OCI-LY7 (cell line): Measurements from ENCODE around the gene ANKRD36C.
"Not testable (repeated sequence)": the region's sequence is repeated elsewhere in the genome, so short reads cannot be mapped to it uniquely, and the experiment has no call there.

Source experiments
- EZH2phosphoT487 ChIP-seq: fragments of 200-600 bp; sonication (generic); IDR thresholded peaks from 2 replicates; pipeline ENCODE4 v1.6.1; 2018; ENCODE audit warnings: low read depth, borderline replicate concordance, mild to moderate bottlenecking, mixed run types, antibody characterized with exemption, low read length, moderate library complexity, mixed read lengths
- TF ChIP-seq, protein P1 (sequence below): fragments of 200-600 bp; sonication (generic); conservative IDR thresholded peaks from 2 replicates; pipeline ENCODE4 v1.5.1; 2014; ENCODE audit warnings: mild to moderate bottlenecking, antibody characterized with exemption, low read length, moderate library complexity, mixed read lengths

DNA sequence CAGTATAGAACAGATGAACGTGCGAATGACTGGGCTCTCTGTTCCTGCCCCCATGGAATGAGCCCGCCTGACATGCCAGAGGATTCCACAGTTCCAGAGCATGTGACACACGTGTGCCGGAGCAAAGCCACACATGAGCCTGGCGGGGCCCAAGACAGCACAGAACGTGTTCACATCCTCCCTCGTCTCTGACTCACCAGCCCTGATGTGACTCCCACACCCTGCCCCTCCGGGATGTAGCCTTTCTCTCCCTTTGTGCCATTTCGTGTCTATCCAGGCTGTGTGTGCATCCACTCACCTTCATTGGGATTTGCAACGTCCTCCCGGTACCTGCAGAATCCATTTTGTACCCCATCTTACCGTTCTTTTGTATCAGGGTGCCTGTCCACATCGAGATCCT lies 43.9 kb upstream of the ANKRD36C start:
- TF ChIP-seq, protein P1, sequence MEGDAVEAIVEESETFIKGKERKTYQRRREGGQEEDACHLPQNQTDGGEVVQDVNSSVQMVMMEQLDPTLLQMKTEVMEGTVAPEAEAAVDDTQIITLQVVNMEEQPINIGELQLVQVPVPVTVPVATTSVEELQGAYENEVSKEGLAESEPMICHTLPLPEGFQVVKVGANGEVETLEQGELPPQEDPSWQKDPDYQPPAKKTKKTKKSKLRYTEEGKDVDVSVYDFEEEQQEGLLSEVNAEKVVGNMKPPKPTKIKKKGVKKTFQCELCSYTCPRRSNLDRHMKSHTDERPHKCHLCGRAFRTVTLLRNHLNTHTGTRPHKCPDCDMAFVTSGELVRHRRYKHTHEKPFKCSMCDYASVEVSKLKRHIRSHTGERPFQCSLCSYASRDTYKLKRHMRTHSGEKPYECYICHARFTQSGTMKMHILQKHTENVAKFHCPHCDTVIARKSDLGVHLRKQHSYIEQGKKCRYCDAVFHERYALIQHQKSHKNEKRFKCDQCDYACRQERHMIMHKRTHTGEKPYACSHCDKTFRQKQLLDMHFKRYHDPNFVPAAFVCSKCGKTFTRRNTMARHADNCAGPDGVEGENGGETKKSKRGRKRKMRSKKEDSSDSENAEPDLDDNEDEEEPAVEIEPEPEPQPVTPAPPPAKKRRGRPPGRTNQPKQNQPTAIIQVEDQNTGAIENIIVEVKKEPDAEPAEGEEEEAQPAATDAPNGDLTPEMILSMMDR, result not testable (repeated sequence)
- TF ChIP-seq EZH2phosphoT487, result not testable (repeated sequence)
